Epidermal melanocyte (primary cell): Measurements from ENCODE around the gene PIK3R4.

Source experiments
- DNase-seq: peaks from one replicate; pipeline ENCODE4 v3.0.0; 2011; ENCODE audit warnings: low spot score; ENCODE audit not compliant: insufficient read length

The PIK3R4 gene

GRCh38 chr3:130688697-130689470 is 57.7 kb downstream of the PIK3R4 start:
- DNase-seq = no peak

DNA sequence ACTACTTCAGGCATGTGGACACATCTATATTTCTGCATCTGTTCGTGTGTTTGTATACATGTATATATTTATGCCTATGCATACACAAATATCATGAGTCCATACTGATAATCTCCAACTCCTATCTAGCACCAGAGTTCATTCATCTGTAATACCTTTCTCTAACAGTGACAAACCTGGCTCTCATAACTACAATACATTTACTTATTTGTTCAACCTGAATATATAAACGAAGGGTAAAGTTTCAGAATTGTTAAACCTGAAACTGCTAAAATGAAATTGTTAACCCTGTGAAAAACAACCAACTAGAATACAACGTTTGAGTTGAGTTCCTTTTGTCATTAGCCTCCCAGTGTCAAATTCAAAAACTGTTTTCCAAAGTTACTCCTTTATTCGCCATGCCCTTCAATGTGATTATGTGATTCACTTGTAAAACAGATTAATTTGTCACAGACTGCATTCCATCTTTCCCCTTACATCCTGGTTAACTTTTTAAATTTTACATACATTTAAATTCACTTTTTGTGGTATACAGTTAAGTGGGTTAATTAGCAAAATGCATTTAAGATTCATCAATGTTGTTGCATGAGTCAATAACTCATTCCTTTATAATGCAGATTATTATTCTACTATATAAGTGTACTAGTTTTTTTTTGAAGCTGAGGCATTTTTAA is 58.5 kb downstream of the PIK3R4 start:
- no peak for DNase-seq

GRCh38 chr3:130687327-130687726 is 59.3 kb downstream of the PIK3R4 start:
- no peak for DNase-seq

DNA sequence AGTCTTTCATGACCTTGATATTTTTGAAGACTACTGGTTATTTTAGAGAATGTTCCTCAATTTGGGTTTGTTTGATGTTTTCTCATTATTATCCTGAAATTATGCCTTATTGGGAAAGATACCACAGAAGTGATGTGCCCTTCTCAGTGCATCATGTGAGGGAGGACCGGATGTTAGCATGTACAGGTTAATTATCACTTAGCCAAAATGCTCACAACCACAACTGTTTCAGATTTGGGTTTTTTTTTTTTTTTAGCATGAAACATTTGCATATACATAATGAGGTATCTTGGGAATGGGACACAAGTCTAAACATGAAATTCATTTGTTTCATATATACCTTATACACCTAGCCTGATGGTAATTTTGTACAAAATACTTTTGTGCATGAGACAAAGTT is 59.8 kb downstream of the PIK3R4 start:
- no peak for DNase-seq

DNA sequence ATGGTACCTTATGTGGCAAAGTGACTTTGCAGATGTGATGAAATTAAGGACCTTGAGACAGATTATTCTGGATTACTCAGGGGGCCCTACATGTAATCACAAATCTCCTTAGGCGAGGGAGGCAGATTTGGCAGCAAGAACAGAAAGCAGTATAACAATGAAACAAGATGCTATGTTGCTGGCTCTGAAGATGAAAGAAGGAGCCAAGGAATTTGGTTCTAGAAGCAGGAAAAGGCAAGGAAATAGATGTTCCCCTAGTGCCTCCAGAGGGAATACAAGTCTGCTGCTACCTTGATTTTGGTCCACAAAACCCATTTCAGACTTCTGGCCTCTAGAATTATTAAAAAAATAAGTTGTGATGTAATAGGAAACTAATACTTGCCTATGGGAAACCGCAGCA is 64.5 kb downstream of the PIK3R4 start:
- no peak for DNase-seq

DNA sequence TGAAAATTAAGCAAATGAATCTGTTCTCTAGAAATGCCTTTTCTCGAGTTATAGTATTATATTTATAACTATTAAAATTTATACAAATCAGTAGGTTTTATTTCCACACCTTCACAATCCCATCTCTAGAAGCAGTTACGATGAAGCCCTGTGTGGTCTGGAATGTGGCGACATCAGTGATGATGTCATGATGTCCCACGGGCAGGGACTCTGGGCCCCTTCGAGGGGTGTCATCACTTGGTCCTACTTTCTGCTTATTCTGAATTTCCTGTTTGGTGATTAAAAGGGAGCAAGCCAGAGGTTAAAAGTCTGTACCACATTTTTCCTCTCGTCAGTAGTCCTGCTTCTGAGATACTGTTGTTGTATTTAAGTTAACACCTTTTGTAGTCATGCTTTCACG is 67.4 kb downstream of the PIK3R4 start:
- no peak for DNase-seq

DNA sequence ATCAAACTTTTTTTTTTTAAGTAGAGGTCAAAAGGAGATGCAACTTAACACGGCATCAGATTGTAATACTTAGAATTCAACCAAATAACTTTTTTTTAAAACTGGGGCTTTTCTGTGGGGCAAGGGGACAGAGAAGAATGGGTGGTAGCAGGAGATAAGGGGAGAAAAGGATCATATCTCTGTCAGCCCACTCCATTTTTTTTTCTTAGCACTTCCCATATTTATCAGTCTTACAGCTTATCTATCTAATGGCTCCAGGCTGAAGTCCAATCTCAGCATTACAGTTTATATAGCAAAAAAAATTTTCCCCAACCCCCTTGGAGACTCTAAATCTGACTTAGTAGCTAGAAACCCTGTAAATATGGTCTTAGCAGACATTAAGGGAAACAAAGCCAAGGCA is 69.3 kb downstream of the PIK3R4 start:
- DNase-seq = no peak

DNA sequence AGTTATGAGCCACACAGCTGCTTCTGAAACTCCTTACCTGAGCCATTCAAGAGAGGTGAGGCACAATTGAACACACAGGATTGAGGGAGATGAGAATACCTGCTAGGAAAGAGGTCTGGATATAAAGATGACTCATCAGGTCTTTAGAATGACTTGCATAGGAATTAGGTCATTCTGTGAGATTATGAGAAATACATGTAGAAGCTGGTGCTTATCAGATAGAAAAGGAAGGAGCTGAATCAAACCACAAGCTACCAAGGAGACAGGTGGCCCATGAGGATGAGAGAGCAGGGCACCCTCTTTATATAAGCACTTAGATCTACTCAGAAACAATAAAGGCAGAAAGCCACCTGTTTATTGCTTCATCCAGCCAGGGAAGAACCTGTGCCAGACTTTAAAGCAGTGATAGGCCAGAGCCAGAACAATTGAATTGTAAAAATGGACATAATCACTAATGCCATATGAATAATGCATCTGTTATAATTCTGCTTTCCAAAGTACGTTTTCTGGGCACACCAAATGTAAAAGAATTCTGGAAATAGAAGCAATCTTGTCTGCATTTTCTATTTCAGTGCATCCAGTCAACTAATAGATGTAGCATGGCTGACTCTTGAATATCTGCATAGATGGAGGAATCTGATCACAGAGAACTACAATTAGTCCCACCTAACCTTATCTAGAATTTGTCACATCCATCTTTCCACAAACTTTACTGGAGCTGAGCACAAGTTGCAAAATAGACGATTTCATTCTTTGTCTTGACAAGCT is 74.9 kb downstream of the PIK3R4 start:
- DNase-seq = no peak

GRCh38 chr3:130669740-130670139 is 76.9 kb downstream of the PIK3R4 start:
- DNase-seq = no peak

DNA sequence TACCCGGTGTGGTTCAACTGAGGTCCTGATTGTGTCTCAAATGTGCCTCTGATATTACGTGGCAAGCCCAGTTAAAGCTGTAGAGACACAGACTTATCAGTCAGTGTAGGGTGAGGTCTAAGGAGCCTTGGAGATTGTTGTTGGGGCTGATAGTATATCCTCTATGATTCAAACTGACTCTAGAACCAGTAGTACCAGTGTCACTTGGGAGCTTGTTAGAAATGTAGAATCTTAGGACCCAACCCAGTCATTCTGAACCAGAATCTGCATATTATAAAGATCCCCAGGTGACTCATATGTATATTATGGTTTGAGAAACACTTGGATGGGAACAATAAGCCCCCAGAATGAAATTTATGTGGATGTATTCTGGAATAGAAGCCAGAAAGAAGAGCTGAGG is 83.5 kb downstream of the PIK3R4 start:
- no peak for DNase-seq

DNA sequence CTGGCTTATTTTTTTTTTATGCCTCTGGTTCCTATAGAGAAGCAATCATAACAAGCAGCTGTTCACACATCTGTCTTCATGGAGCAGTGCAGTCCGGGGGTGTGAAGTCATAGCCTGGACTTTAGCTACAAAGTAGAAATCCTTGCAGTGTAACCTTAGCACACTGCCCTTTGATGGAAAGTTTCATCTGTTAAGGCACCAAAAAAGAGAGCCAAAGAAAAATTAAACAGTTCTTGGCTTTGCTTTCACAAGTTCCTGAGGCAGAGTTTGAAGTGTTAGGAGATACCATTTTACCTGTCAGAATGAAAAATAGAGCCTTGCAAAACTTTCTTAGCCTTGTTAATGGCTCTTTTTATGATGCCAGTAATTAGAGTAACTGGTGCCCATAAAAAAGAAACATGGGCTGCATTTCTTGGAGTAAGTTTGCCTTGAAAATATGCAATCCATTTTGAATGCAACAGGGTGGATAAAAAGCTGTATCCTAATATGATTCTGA is 84.1 kb downstream of the PIK3R4 start:
- no peak for DNase-seq

DNA sequence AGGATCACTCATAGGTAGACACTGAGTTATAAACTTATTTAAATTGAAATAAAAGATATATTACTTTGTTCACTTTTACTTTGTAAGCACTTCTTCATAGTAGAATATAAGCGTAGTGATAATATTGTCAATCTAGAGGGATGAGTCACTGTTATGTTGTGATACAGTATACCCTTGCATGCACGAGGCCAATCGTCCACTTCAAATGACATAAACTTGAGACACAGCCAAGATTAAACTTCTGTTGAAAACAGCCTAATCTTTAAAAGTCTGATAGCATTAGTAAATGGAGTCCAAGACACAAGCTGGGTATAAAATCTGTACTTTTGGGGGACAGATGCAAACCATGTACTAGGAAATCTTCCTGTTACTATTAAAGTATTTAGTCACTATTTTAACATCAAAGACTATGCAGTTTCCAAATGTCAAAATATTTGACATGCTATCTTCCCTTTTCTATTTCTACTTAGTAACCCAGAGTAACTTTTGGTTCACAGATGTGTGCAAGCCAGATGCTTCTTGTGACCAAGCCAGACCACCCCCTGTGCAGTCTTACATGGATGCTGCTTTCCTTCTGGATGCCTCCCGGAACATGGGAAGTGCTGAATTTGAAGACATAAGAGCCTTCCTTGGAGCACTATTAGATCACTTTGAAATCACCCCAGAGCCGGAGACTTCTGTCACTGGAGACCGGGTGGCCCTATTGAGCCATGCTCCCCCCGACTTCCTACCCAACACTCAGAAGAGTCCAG is 85.3 kb downstream of the PIK3R4 start:
- DNase-seq = no peak

- no peak for DNase-seq
Observed at GRCh38 chr3:130659911-130660310, 86.7 kb downstream of the PIK3R4 start.

DNA sequence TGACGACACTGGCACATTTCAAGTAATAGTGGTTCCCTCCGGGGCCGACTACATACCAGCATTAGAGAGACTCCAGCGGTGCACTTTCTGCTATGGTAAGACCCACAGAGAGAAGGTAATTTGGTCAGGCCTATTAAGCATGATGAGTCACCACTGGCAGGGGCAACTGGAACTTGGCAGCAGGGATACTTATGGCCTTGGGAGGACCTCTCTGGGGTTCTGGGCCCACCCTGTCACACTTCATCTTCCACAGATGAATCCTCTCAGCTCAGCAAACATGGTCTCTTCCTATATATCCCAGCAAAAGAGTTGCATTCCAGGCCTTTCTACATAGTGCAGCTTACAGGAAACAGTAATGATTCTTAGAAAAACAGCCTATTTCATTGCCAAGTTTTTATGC is 88.0 kb downstream of the PIK3R4 start:
- no peak for DNase-seq

DNA sequence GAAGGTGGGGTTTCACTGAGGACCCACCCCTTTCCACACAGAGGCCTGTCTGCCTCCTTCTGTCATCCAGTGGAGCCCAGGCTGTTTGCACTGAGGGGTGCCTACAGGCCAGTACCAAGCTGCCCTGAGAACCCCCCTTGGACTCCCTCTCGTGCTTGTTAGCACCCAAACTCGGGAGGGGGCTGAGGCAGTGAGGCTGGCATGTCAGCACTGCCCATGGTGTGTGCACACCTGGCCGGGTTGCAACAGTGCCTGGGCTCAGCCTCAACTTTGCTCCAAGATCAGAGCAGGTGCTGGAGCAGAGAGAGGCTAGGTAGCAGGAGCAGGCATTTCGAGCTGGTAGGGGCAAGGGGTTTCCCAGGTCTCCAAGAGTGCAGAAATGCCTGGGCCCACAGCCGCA is 90.0 kb downstream of the PIK3R4 start:
- no peak for DNase-seq

GRCh38 chr3:130654921-130655320 is 91.7 kb downstream of the PIK3R4 start:
- no peak for DNase-seq

DNA sequence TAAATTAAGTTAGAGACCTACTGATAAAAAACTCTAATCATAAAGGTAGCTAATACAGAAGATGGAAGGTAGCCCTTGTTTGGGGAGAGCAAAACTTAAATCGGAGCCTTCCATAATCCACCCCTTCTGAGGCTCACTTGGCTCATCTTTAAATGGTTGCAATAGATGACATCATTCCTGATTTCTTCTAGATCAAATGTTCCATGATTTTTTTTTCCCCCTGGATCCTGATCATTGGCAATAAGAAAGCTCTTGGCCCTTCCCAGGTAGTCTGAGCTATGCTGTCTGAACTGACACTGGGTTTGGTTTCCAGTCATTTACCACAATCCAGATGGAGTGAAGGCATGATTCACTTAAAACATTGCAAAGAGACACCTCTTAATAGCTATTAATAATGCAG is 92.5 kb downstream of the PIK3R4 start:
- DNase-seq = no peak

- DNase-seq = no peak
Observed at GRCh38 chr3:130649061-130649654, 97.5 kb downstream of the PIK3R4 start.

- no peak for DNase-seq
Observed at GRCh38 chr3:130648293-130648692, 98.3 kb downstream of the PIK3R4 start.

GRCh38 chr3:130645261-130645660 is 101.4 kb downstream of the PIK3R4 start:
- no peak for DNase-seq

- no peak for DNase-seq
Observed at GRCh38 chr3:130644628-130645253, 101.9 kb downstream of the PIK3R4 start.
